ENCODE data around the gene BLMH.
"Not testable (repeated sequence)": the region's sequence is repeated elsewhere in the genome, so short reads cannot be mapped to it uniquely, and the experiment has no call there.

BLMH gene

GRCh38 chr17:30249460-30249859, 42.3 kb downstream of the BLMH start:
- no peak for DNase-seq (ENCODE audit: low read depth, low spot score)

GRCh38 chr17:30248786-30249185, 43.0 kb downstream of the BLMH start:
- DNase-seq (ENCODE audit: low read depth, low spot score): no peak

- DNase-seq (ENCODE audit: low read depth, low spot score): no peak
Observed at GRCh38 chr17:30246460-30246859, 45.3 kb downstream of the BLMH start.

- no peak for DNase-seq (ENCODE audit: low read depth, low spot score)
Observed at GRCh38 chr17:30244853-30245385, 46.8 kb downstream of the BLMH start.

GRCh38 chr17:30243568-30243967, 48.2 kb downstream of the BLMH start:
- DNase-seq (ENCODE audit: low read depth, low spot score): no peak

- no peak for DNase-seq (ENCODE audit: low read depth, low spot score)
Observed at GRCh38 chr17:30243002-30243401, 48.7 kb downstream of the BLMH start.

GRCh38 chr17:30241051-30241450, 50.7 kb downstream of the BLMH start:
- no peak for DNase-seq (ENCODE audit: low read depth, low spot score)

GRCh38 chr17:30240177-30240576, 51.6 kb downstream of the BLMH start:
- no peak for DNase-seq (ENCODE audit: low read depth, low spot score)

GRCh38 chr17:30239089-30239462, 52.7 kb downstream of the BLMH start:
- DNase-seq (ENCODE audit: low read depth, low spot score): no peak

GRCh38 chr17:30238387-30239088, 53.2 kb downstream of the BLMH start:
- DNase-seq (ENCODE audit: low read depth, low spot score): no peak

- DNase-seq (ENCODE audit: low read depth, low spot score): no peak
Observed at GRCh38 chr17:30238003-30238344, 53.8 kb downstream of the BLMH start.

- no peak for DNase-seq (ENCODE audit: low read depth, low spot score)
Observed at GRCh38 chr17:30237296-30238002, 54.3 kb downstream of the BLMH start.

- no peak for DNase-seq (ENCODE audit: low read depth, low spot score)
Observed at GRCh38 chr17:30236766-30237165, 55.0 kb downstream of the BLMH start.

GRCh38 chr17:30236297-30236624, 55.5 kb downstream of the BLMH start:
- DNase-seq (ENCODE audit: low read depth, low spot score): no peak

GRCh38 chr17:30235386-30236296, 56.1 kb downstream of the BLMH start, which contains the start of gene SLC6A4:
Gene SLC6A4, minus strand, starts transcription at chr17:30235697. Its CDS starts 13,739 bp downstream, at chr17:30221958.
- DNase-seq (ENCODE audit: low read depth, low spot score): no peak

- DNase-seq (ENCODE audit: low read depth, low spot score): no peak
Observed at GRCh38 chr17:30234964-30235363, 56.8 kb downstream of the BLMH start.

- no peak for DNase-seq (ENCODE audit: low read depth, low spot score)
Observed at GRCh38 chr17:30234296-30234695, 57.4 kb downstream of the BLMH start.

- DNase-seq (ENCODE audit: low read depth, low spot score): no peak
Observed at GRCh38 chr17:30232824-30233427, 58.8 kb downstream of the BLMH start.

GRCh38 chr17:30232015-30232823, 59.5 kb downstream of the BLMH start:
- DNase-seq (ENCODE audit: low read depth, low spot score): no peak

- no peak for DNase-seq (ENCODE audit: low read depth, low spot score)
Observed at GRCh38 chr17:30230596-30231125, 61.1 kb downstream of the BLMH start.

GRCh38 chr17:30230009-30230408, 61.7 kb downstream of the BLMH start:
- DNase-seq (ENCODE audit: low read depth, low spot score): not testable (repeated sequence)

Measured in activated CD4-positive, CD25-positive, alpha-beta regulatory T cell treated with anti-CD3 and anti-CD28 coated beads, Interleukin-2, amount 50 U/mL, for 16 hours (primary cell).